SK-N-SH treated with all-trans-retinoic acid at 6 μM for 48 hours (cell line): ENCODE data around the gene TXN.

ENCODE experiments used
- ARNTL ChIP-seq: fragments of 450-650 bp; formaldehyde crosslinking; IDR thresholded peaks from 2 replicates; pipeline ENCODE4 v1.5.0; 2020; ENCODE audit warnings: low read depth, mild to moderate bottlenecking, moderate library complexity, borderline replicate concordance
- ZFP30 ChIP-seq: fragments of 450-650 bp; formaldehyde crosslinking; IDR thresholded peaks from 2 replicates; pipeline ENCODE4 v1.5.0; 2022; ENCODE audit warnings: mild to moderate bottlenecking, moderate library complexity
- TF ChIP-seq, protein P1 (sequence below): fragments of 250-450 bp; sonication (Bioruptor Pico); IDR thresholded peaks from 2 replicates; pipeline ENCODE4 v1.8.0; 2021; ENCODE audit warnings: low read depth, mild to moderate bottlenecking, moderate library complexity, borderline replicate concordance

DNA sequence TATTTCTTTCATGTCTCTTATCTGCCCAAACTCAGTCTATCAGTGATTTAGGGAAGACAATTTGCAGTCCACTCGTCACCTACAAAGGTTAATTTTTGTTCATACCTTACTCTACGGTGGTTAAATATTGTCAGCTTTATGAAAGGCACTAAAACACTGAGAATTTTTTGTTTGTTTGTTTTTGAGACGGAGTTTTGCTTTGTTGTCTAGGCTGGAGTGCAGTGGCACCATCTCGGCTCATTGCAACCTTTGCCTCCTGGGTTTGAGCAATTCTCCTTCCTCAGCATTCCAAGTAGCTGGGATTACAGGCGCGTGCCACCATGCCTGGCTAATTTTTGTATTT lies 26.4 kb upstream of the TXN start:
- TF ChIP-seq ZFP30 (CRISPR knock-in tag) (no peak), ARNTL (no peak)
- TF ChIP-seq, protein P1, sequence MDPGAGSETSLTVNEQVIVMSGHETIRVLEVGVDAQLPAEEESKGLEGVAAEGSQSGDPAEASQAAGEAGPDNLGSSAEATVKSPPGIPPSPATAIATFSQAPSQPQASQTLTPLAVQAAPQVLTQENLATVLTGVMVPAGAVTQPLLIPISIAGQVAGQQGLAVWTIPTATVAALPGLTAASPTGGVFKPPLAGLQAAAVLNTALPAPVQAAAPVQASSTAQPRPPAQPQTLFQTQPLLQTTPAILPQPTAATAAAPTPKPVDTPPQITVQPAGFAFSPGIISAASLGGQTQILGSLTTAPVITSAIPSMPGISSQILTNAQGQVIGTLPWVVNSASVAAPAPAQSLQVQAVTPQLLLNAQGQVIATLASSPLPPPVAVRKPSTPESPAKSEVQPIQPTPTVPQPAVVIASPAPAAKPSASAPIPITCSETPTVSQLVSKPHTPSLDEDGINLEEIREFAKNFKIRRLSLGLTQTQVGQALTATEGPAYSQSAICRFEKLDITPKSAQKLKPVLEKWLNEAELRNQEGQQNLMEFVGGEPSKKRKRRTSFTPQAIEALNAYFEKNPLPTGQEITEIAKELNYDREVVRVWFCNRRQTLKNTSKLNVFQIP (CRISPR knock-in tag) = no peak
